GM19395 (cell line): Measurements from ENCODE around the gene HOXA9.

ENCODE experiments used
- ATAC-seq: cut with Tn5 transposase; IDR thresholded peaks from one replicate; pipeline ENCODE4 v1.9.1; 2021; ENCODE audit warnings: mild to moderate bottlenecking, moderate library complexity; ENCODE audit not compliant: unreplicated experiment

The HOXA9 gene

GRCh38 chr7:27166531-27167505, 1.5 kb upstream of the HOXA9 start:
- no peak for ATAC-seq

GRCh38 chr7:27165996-27166530, 726 bp upstream of the HOXA9 start:
- ATAC-seq, result no peak

GRCh38 chr7:27164367-27165088, 809 bp downstream of the HOXA9 start:
- ATAC-seq, result no peak

- no peak for ATAC-seq
These were observed 1.3 kb downstream of the HOXA9 start for GRCh38 chr7:27164045-27164366.

- no peak for ATAC-seq
These were observed 1.9 kb downstream of the HOXA9 start for GRCh38 chr7:27163288-27164044.

- ATAC-seq, result no peak
These were observed 2.6 kb downstream of the HOXA9 start for GRCh38 chr7:27162561-27163287.

GRCh38 chr7:27161721-27162560, 3.4 kb downstream of the HOXA9 start:
- no peak for ATAC-seq

- no peak for ATAC-seq
These were observed 4.1 kb downstream of the HOXA9 start for GRCh38 chr7:27161214-27161720.

GRCh38 chr7:27160546-27161213, 4.7 kb downstream of the HOXA9 start:
- peak; percentile 65 for ATAC-seq

GRCh38 chr7:27160145-27160545, 5.2 kb downstream of the HOXA9 start:
- peak; percentile 10 for ATAC-seq

GRCh38 chr7:27159266-27160144, 5.8 kb downstream of the HOXA9 start:
- ATAC-seq, result no peak

- ATAC-seq, result no peak
These were observed 6.7 kb downstream of the HOXA9 start for GRCh38 chr7:27158436-27159265.

GRCh38 chr7:27157702-27158431, 7.5 kb downstream of the HOXA9 start:
- ATAC-seq, result no peak

GRCh38 chr7:27156916-27157701, 8.2 kb downstream of the HOXA9 start:
- no peak for ATAC-seq

GRCh38 chr7:27156508-27156898, 8.8 kb downstream of the HOXA9 start, which contains the start of gene HOXA7:
TSS of gene HOXA7 (minus strand) at chr7:27156675. CDS start at chr7:27156545, 130 bp downstream.
- ATAC-seq, result no peak
